ENCODE results near the gene ZBTB49.

The ZBTB49 gene

DNA sequence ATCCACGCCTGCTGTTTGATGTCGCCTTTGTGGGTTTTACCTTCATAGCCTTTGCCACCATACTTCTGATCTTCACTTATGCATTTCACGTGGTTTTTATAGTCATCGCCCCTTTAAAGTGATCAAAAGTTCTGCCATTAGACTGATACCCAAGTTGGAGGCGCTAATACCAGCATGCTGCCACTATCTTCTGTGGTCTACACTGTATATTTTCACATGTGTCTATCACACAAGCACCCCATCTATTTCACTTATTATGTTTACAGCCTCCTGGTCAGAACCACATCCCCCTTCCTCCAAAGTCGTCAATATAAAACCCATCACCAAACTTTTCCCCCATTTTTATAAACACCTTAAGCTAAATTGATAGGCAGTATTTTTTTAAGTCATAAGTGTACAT is 8.3 kb upstream of the ZBTB49 start:
- TF ChIP-seq, protein P1, sequence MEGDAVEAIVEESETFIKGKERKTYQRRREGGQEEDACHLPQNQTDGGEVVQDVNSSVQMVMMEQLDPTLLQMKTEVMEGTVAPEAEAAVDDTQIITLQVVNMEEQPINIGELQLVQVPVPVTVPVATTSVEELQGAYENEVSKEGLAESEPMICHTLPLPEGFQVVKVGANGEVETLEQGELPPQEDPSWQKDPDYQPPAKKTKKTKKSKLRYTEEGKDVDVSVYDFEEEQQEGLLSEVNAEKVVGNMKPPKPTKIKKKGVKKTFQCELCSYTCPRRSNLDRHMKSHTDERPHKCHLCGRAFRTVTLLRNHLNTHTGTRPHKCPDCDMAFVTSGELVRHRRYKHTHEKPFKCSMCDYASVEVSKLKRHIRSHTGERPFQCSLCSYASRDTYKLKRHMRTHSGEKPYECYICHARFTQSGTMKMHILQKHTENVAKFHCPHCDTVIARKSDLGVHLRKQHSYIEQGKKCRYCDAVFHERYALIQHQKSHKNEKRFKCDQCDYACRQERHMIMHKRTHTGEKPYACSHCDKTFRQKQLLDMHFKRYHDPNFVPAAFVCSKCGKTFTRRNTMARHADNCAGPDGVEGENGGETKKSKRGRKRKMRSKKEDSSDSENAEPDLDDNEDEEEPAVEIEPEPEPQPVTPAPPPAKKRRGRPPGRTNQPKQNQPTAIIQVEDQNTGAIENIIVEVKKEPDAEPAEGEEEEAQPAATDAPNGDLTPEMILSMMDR (IDR thresholded peaks at IDR 0.05; ENCODE audit: borderline replicate concordance, insufficient read depth, low read depth, low read length): no peak
- H3K4me3 ChIP-seq (ENCODE audit: low read depth, low read length): no peak overlapping the region

DNA sequence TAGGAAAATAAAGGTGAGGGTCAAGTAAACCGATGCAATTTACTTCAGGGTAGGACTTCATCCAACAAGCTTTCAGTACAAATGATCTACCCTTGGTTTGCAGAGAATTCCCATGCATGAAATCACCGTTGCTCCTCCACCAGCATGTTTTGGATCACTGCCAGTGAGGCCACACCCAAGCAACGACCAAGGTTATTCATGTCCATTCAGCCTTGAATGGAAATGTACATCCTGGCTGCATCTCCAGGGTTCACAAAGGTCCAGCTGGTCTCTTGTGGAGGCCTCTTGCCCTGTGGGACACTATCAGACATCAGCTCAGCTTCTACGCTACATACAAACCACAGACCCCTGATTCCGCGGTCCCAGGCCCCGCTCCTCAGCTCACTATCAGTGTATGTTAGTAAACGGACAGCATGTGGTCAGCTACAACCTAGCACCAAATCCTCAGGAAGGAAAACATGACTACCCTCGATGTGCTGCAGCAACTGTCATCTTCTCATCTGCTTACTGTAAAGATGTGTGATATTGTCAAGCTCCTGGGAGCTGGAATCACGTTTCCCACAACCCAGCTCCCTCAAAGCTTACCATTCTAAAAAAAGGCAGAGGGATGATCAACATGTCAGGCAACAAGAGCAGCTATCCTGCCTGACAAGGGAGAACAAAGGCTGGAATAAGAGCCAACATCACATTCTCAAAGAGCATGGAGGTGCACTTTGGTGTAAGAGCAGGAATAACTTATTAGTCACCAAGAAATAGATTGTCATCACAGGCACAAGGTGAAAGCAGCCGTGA is 5.0 kb upstream of the ZBTB49 start:
- TF ChIP-seq, protein P1 (IDR thresholded peaks at IDR 0.05; ENCODE audit: borderline replicate concordance, insufficient read depth, low read depth, low read length): no peak
- no peak overlapping the region for H3K4me3 ChIP-seq (ENCODE audit: low read depth, low read length)

DNA sequence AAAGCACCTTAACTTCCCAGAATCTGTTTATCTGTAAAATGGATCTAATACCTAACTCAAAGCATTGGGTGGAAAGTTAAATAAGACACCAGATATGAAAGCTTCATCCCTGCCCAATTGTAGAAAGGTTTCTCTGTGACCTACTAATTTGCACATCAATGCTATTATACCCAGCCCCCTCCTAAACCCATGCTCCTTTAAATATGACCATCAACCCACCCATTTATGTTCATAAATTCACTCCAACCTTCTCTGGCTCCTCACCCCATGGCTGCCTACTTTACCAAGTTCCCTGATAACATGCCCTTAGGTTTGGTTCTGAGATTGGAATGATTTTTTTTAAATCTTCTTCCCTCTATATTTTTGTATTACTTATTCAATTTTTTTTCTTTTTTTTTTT is 2.0 kb upstream of the ZBTB49 start:
- TF ChIP-seq, protein P1 (IDR thresholded peaks at IDR 0.05; ENCODE audit: borderline replicate concordance, insufficient read depth, low read depth, low read length): no peak
- no peak overlapping the region for H3K4me3 ChIP-seq (ENCODE audit: low read depth, low read length)

DNA sequence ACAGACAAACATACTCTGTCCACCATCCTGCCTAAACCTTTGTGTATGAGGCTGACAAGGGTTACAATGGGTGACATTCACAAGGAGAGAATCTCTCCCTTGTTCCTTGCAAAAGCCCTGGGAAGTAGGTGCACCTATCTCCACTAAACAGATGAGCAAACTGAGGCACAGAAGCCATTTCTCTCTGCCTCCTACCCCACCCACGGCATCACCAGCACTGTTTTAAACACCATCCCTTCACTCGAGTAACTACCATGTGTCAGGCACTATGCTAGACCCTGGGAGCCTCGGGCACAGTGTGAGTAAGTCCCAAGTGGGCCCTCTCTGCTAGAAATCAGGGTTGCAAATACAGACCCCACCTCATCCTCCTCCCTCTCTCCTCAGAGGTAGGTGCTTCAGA is 996 bp upstream of the ZBTB49 start:
- peak overlapping the region; percentile 84 for H3K4me3 ChIP-seq (ENCODE audit: low read depth, low read length)
- TF ChIP-seq, protein P1 (IDR thresholded peaks at IDR 0.05; ENCODE audit: borderline replicate concordance, insufficient read depth, low read depth, low read length): no peak

DNA sequence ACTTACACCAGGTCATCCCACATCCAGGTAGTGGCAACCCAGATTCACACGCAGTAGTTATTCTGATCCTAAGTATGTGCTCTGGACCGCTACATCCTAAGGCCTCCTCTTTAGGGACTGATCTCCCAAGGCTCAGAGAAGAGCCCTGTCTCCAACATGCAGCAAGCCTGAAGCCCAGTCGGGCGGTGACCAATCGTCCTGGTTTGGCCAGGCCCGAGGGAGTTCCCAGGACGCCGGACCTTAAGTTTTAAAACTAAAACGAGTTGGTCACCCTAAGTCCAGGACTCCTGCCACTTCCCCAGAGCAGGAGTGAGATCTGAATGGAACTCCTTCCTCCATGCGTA is 482 bp upstream of the ZBTB49 start:
- TF ChIP-seq, protein P1 (IDR thresholded peaks at IDR 0.05; ENCODE audit: borderline replicate concordance, insufficient read depth, low read depth, low read length): no peak
- H3K4me3 ChIP-seq (ENCODE audit: low read depth, low read length): peak overlapping the region; percentile 84

DNA sequence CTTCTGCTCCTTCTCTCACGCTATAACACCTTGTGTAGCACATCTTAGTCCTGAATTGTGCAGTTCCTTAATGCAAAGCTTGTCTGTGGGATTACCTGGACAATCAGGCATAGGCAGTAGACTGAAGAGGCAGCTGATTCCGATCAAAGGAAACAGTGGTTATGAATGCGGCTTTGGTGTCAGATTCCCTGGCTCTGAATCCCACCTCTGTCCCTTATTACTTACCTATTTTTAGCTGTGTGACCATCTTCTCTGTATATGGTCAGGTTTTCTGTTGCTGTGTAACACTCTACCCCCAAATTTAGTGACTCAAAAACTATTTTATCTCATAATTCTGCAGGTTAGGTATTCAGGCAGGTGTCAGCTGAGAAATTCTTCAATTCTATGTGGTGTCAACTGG is 3.2 kb downstream of the ZBTB49 start:
- TF ChIP-seq, protein P1 (IDR thresholded peaks at IDR 0.05; ENCODE audit: borderline replicate concordance, insufficient read depth, low read depth, low read length): no peak
- no peak overlapping the region for H3K4me3 ChIP-seq (ENCODE audit: low read depth, low read length)

DNA sequence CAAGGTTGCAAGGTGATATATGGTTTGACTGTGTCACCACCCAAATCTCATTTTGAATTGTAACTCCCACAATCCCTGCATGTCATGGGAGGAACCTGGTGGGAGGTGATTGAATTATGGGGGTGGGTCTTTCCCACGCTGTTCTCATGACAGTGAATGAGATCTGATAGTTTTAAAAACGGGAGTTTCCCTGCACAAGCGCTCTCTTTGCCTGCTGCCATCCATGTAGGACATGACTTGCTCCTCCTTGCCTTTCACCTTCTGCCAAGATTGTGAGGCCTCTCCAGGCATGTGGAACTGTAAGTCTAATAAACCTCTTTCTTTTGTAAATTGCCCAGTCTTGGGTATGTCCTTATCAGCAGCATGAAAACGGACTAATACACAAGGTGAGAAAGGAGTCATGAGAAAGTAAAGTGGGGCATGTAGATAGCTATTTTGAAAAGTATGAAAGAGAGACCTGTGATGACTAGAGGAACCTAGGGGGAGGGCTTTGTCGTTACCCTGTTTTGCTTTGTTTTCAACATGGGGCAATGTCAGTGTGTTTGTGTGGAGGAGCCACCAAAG is 6.3 kb downstream of the ZBTB49 start:
- TF ChIP-seq, protein P1 (IDR thresholded peaks at IDR 0.05; ENCODE audit: borderline replicate concordance, insufficient read depth, low read depth, low read length): no peak
- H3K4me3 ChIP-seq (ENCODE audit: low read depth, low read length): no peak overlapping the region

All from GM12875 (cell line).